HEK293T (cell line): Measurements from ENCODE around the gene PIK3AP1.

Experiments
- BHLHE40 ChIP-seq: fragments of 450-650 bp; IDR thresholded peaks from 2 replicates; pipeline ENCODE4 v1.6.1; 2016; ENCODE audit warnings: mild to moderate bottlenecking, moderate library complexity, borderline replicate concordance
- ELF4 ChIP-seq: fragments of 450-650 bp; IDR thresholded peaks from 2 replicates; pipeline ENCODE4 v1.6.1; 2017; ENCODE audit warnings: antibody characterized with exemption
- FOXK2 ChIP-seq: fragments of 450-650 bp; IDR thresholded peaks from 2 replicates; pipeline ENCODE4 v1.6.1; 2016; ENCODE audit warnings: mild to moderate bottlenecking
- FOXM1 ChIP-seq: fragments of 450-650 bp; IDR thresholded peaks from 2 replicates; pipeline ENCODE4 v1.6.1; 2017; ENCODE audit warnings: mild to moderate bottlenecking, borderline replicate concordance
- HDGF ChIP-seq: fragments of 450-650 bp; IDR thresholded peaks from 2 replicates; pipeline ENCODE4 v1.6.1; 2017; ENCODE audit warnings: antibody characterized with exemption, borderline replicate concordance
- LEF1 ChIP-seq: fragments of 450-650 bp; IDR thresholded peaks from 2 replicates; pipeline ENCODE4 v1.6.1; 2017; ENCODE audit warnings: mild to moderate bottlenecking, borderline replicate concordance
- NFRKB ChIP-seq: fragments of 450-650 bp; IDR thresholded peaks from 2 replicates; pipeline ENCODE4 v1.6.1; 2016; ENCODE audit warnings: mild to moderate bottlenecking, moderate library complexity
- SP1 ChIP-seq: fragments of 450-650 bp; IDR thresholded peaks from 2 replicates; pipeline ENCODE4 v1.6.1; 2017
- SUZ12 ChIP-seq: fragments of 450-650 bp; IDR thresholded peaks from 2 replicates; pipeline ENCODE4 v1.6.1; 2016; ENCODE audit warnings: mild to moderate bottlenecking

DNA sequence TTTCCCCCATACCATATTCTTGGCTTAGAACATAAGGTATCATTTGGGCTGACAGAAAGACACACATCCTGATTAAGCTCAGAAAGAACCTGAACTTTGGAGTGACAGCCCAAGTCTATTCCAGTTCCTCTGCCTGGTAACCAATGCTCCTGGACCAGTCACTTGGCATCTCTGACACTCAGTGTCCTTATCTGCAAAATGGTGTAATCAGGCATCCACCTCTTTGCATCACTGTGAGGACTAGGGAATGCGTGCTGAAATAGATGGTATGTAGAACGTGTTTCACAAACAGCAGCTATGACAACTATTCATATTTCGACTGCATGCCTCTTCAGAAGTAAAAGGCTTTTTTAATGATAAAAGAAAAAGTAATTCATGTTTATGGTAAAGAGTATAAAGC is 26.2 kb upstream of the PIK3AP1 start:
- TF ChIP-seq SP1 (no peak), HDGF (no peak), FOXK2 (no peak), NFRKB (no peak), BHLHE40 (no peak), ELF4 (no peak), FOXM1 (no peak), SUZ12 (no peak), LEF1 (no peak)
